Measurements from ENCODE around the gene PAPSS2. TPM values are rescaled to one million over a fixed set of nuclear protein-coding genes. Genes with fewer than 3 reads are reported as not detected.
"Not testable (repeated sequence)": the region's sequence is repeated elsewhere in the genome, so short reads cannot be mapped to it uniquely, and the experiment has no call there.

Gene PAPSS2
- total RNA-seq, 4 donors from 2014 or later: 4.4 to 20.1 (median 14.1) TPM

DNA sequence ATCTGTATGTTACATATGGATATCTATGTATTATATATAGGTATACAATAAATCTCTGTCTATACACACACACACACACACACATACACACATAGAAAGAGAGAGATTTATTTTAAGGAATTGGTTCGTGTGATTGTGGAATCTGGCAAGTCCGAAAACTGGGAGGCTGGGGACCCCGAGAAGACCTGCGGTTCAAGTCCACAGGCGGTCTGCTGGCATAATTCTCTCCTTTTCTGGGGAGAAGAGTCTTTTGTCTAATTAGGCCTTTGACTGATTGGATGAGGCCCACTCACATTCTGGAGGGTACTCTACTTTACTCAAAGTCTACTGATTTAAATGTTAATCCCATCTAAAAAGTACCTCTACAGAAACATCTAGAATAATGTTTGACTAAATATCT, 65.1 kb downstream of the PAPSS2 start:
- peaks cover 0 to 10% (median 2%) of the 10 kb centered on the region in 3 donors for H3K4me1 ChIP-seq
- no peak overlapping the region for H3K4me3 ChIP-seq
- no peak for ATAC-seq
- 96 to 98% methylated on average over 5 of the region's 5 CpGs for WGBS, 2 donors (ENCODE audit: low coverage in 1 of 2)
- peaks cover 0 to 11% of the 10 kb centered on the region in 2 donors for H3K36me3 ChIP-seq
- no peak for TF ChIP-seq EP300 (IDR thresholded peaks at IDR 0.05)
- TF ChIP-seq POLR2AphosphoS5 (IDR thresholded peaks at IDR 0.05): no peak
- no peak for TF ChIP-seq POLR2A (IDR thresholded peaks at IDR 0.05)
- TF ChIP-seq, protein P1, sequence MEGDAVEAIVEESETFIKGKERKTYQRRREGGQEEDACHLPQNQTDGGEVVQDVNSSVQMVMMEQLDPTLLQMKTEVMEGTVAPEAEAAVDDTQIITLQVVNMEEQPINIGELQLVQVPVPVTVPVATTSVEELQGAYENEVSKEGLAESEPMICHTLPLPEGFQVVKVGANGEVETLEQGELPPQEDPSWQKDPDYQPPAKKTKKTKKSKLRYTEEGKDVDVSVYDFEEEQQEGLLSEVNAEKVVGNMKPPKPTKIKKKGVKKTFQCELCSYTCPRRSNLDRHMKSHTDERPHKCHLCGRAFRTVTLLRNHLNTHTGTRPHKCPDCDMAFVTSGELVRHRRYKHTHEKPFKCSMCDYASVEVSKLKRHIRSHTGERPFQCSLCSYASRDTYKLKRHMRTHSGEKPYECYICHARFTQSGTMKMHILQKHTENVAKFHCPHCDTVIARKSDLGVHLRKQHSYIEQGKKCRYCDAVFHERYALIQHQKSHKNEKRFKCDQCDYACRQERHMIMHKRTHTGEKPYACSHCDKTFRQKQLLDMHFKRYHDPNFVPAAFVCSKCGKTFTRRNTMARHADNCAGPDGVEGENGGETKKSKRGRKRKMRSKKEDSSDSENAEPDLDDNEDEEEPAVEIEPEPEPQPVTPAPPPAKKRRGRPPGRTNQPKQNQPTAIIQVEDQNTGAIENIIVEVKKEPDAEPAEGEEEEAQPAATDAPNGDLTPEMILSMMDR (IDR thresholded peaks at IDR 0.05): no peak
- no peaks in the 10 kb centered on the region for H3K9me3 ChIP-seq
- no peaks in the 10 kb centered on the region for H3K27me3 ChIP-seq
- H3K27ac ChIP-seq: no peak overlapping the region

DNA sequence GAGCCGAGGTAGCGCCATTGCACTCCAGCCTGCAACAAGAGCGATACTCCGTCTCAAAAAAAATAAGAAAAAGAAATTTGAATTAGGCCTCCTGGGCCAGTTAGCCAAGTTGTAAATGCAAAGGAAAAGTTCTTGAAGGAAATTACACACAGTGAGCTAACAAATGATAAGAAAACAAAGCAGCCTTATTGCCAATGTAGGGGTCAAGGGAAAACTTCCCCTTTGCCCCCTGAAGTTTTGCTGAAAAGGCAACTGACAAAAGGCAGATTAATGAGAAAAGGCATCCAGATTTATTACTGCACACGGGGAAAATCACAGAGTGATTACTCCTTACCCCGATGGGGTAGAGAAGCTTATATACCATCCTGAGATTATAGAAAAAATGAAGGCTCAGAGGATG, 70.3 kb downstream of the PAPSS2 start:
- ATAC-seq: no peak
- no peaks in the 10 kb centered on the region for H3K9me3 ChIP-seq
- H3K36me3 ChIP-seq: peaks cover 0 to 11% of the 10 kb centered on the region in 2 donors
- H3K4me1 ChIP-seq: peaks cover 0 to 4% (median 3%) of the 10 kb centered on the region in 3 donors
- no peak overlapping the region for H3K27ac ChIP-seq
- H3K27me3 ChIP-seq: no peaks in the 10 kb centered on the region
- no peak for TF ChIP-seq POLR2A (IDR thresholded peaks at IDR 0.05)
- TF ChIP-seq POLR2AphosphoS5 (IDR thresholded peaks at IDR 0.05): no peak
- TF ChIP-seq EP300 (IDR thresholded peaks at IDR 0.05): no peak
- TF ChIP-seq, protein P1 (IDR thresholded peaks at IDR 0.05): no peak
- WGBS, 2 donors (ENCODE audit: low coverage in 1 of 2): 85 to 88% methylated on average over 4 to 5 of the region's 6 CpGs
- H3K4me3 ChIP-seq: no peak overlapping the region

DNA sequence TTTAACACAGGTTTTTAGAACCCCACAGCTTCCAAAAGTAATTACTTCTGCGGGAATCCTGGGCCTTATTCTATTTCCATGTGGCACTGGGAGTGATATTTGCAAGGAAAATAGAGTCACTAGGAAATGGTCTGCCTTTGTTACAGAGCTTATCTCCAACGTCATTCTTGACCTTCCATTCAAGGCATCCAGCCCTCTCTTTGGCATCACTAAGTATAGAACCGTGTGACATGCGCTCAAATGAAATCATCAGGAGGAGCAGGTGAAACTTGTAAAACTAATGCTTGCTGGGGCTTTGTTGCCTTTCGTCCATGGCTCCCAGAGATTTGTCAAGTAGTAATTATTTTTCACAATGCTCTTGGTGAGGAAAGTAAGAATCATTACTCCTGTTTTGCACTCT, 73.4 kb downstream of the PAPSS2 start:
- WGBS, 2 donors (ENCODE audit: low coverage in 1 of 2): 66 to 75% methylated on average over 5 of the region's 5 CpGs
- no peak for TF ChIP-seq EP300 (IDR thresholded peaks at IDR 0.05)
- TF ChIP-seq, protein P1 (IDR thresholded peaks at IDR 0.05): no peak
- TF ChIP-seq POLR2A (IDR thresholded peaks at IDR 0.05): no peak
- no peak for TF ChIP-seq POLR2AphosphoS5 (IDR thresholded peaks at IDR 0.05)
- no peaks in the 10 kb centered on the region for H3K27me3 ChIP-seq
- H3K4me1 ChIP-seq: peaks cover 0 to 9% (median 4%) of the 10 kb centered on the region in 3 donors
- H3K27ac ChIP-seq: no peak overlapping the region
- no peaks in the 10 kb centered on the region for H3K9me3 ChIP-seq
- H3K4me3 ChIP-seq: no peak overlapping the region
- H3K36me3 ChIP-seq: peaks cover 0 to 1% of the 10 kb centered on the region in 2 donors
- ATAC-seq: no peak

DNA sequence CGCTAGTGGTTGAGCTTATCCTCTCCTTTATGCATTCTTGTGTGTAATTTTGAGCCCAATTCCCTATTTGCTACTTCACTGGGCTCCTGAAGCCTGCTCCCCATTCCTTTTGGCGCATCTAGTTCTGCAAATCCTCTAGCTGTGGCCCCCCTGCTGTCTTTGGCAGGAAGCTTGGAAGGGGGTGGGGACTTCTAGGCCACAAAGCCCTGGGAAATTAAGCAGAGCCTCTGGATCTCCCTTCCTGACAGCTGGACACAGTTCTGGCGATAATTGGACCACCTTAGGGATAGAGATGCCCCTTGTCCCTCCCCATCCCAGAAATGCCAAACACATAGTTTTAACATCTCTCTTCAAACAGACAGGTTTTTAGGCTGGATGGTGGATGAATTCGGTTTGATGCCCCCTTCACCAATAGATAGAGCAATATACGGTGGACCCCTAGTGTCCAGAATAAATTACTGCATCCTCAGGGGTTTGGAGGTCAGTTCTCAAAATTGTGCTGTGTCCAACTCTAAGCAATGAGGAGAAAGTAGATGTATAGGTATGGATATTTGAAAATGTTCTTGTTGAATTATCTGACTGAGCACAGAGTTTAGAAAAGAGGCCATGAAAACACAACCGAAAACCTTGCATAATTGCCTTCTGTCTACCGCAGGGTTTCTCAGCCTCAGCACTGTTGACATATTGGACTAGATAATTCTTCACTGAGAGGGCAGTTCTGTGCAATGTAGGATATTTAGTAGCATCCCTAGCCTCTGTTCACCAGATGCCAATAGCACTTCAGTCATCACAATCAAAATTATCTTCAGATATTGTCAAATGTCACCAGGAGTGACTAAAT, 75.5 kb downstream of the PAPSS2 start:
- Histone ChIP-seq H3K27ac (peak overlapping the region in 1 of 4 donors; percentile 42), H3K4me3 (no peak overlapping the region), H3K27me3 (no peaks in the 10 kb centered on the region), H3K9me3 (no peaks in the 10 kb centered on the region), H3K36me3 (no peaks in the 10 kb centered on the region), H3K4me1 (peaks cover 0 to 9% (median 4%) of the 10 kb centered on the region in 3 donors)
- ATAC-seq: peak; percentile 72
- TF ChIP-seq, protein P1 (IDR thresholded peaks at IDR 0.05): peak; percentile 50 to 80 (median 72)
- no peak for TF ChIP-seq EP300 (IDR thresholded peaks at IDR 0.05)
- WGBS, 2 donors (ENCODE audit: low coverage in 1 of 2): 22 to 40% methylated on average over 4 to 5 of the region's 7 CpGs

DNA sequence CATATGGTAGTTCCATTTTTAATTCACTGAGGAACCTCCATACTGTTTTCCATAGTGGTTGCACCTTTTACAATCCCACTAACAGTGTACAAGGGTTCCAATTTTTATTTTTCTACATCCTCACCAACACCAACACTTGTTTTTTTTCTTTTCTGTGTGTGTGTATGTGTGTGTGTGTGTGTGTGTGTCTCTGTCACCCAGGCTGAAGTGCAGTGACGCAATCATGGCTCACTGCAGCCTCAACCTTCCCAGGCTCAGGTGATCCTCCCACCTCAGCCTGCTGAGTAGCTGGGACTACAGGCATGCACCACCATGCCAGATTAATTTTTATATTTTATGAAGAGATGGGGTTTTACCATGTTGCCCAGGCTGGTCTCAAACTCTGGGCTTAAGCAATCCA, 78.6 kb downstream of the PAPSS2 start:
- not testable (repeated sequence) for H3K36me3 ChIP-seq, H3K27ac ChIP-seq, H3K4me3 ChIP-seq, H3K4me1 ChIP-seq, ATAC-seq, H3K9me3 ChIP-seq, H3K27me3 ChIP-seq
- no CpG with 5 or more reads among the region's 1 CpG for WGBS, 2 donors (ENCODE audit: low coverage in 1 of 2)
